Keratinocyte (primary cell): ENCODE data around the gene CD28. TPM values are rescaled to one million over a fixed set of nuclear protein-coding genes. Genes with fewer than 3 reads are reported as not detected.

Experiments used
- DNase-seq: peaks from one replicate; pipeline ENCODE4 v3.0.0-alpha.2; 2011; ENCODE audit warnings: low read depth, missing footprints, low spot score
- FAIRE-seq: peaks from 2 replicates; lab custom pipeline; 2011; peaks lifted over from hg19 to GRCh38; lab: Jason Lieb, UNC
- H2AFZ ChIP-seq: 2 replicates; pipeline ENCODE4 v1.6.0; 2012; ENCODE audit warnings: low read length, control low read depth, inconsistent platforms; ENCODE audit not compliant: control insufficient read depth
- H3K27ac ChIP-seq: 2 replicates; pipeline ENCODE4 v1.5.1; 2011; ENCODE audit warnings: low read length; ENCODE audit not compliant: control insufficient read depth, insufficient read depth
- H3K27me3 ChIP-seq: 3 replicates; pipeline ENCODE4 v1.6.0; 2011; ENCODE audit warnings: low read length; ENCODE audit not compliant: control insufficient read depth, insufficient read depth; ENCODE audit errors: extremely low read depth
- H3K36me3 ChIP-seq, 2 experiments: 2 replicates in 1 of 2; 3 replicates in 1 of 2; pipeline ENCODE4 v1.5.1; 2011; ENCODE audit warnings: low read length in 2 of 2, mild to moderate bottlenecking in 1 of 2; ENCODE audit not compliant: control insufficient read depth in 2 of 2, insufficient read depth in 2 of 2; ENCODE audit errors: extremely low read depth in 1 of 2
- H3K4me1 ChIP-seq: 3 replicates; pipeline ENCODE4 v1.5.1; 2011; ENCODE audit warnings: low read length; ENCODE audit not compliant: control insufficient read depth, insufficient read depth; ENCODE audit errors: extremely low read depth
- H3K4me2 ChIP-seq: 3 replicates; pipeline ENCODE4 v1.6.0; 2011; ENCODE audit warnings: low read depth, low read length; ENCODE audit not compliant: control insufficient read depth, insufficient read depth; ENCODE audit errors: extremely low read depth
- H3K4me3 ChIP-seq, 3 experiments: fragments of 200-600 bp in 1 of 3; sonication (generic) in 1 of 3; 2 replicates in 2 of 3; 3 replicates in 1 of 3; pipeline ENCODE4 v1.5.1; 2011 to 2016; ENCODE audit warnings: low read length in 3 of 3, mild to moderate bottlenecking in 3 of 3, control low read depth in 2 of 3, inconsistent platforms in 1 of 3, low read depth in 1 of 3, mixed read lengths in 1 of 3, mixed run types in 1 of 3, moderate library complexity in 1 of 3; ENCODE audit not compliant: control insufficient read depth in 2 of 3, insufficient read depth in 2 of 3; ENCODE audit errors: extremely low read depth in 1 of 3
- H3K79me2 ChIP-seq: 2 replicates; pipeline ENCODE4 v1.6.0; 2012; ENCODE audit warnings: low read length; ENCODE audit not compliant: control insufficient read depth, insufficient read depth
- H3K9ac ChIP-seq: 3 replicates; pipeline ENCODE4 v1.6.0; 2011; ENCODE audit warnings: low read length; ENCODE audit not compliant: control insufficient read depth, insufficient read depth; ENCODE audit errors: extremely low read depth
- H3K9me1 ChIP-seq: 3 replicates; pipeline ENCODE4 v1.6.0; 2011; ENCODE audit warnings: low read length; ENCODE audit not compliant: control insufficient read depth, insufficient read depth; ENCODE audit errors: extremely low read depth
- H3K9me3 ChIP-seq: 2 replicates; pipeline ENCODE4 v1.5.1; 2012; ENCODE audit warnings: low read depth, low read length; ENCODE audit not compliant: control insufficient read depth
- H4K20me1 ChIP-seq: 3 replicates; pipeline ENCODE4 v1.6.0; 2011; ENCODE audit warnings: low read length; ENCODE audit not compliant: control insufficient read depth, insufficient read depth; ENCODE audit errors: extremely low read depth
- EZH2 ChIP-seq: IDR thresholded peaks from one replicate; pipeline ENCODE4 v1.6.1; 2012; ENCODE audit warnings: inconsistent platforms, mild to moderate bottlenecking, low read length, moderate library complexity
- dilution Hi-C: fragments of 300-500 bp; cut with MboI; formaldehyde crosslinking; loops from one replicate; pipeline ENCODE4 v1.7.0; 2020; ENCODE audit warnings: low sequenced_read_pairs; ENCODE audit not compliant: extremely low pct_ligation_motif_present
- polyA plus RNA-seq, 5 experiments: library from polyadenylated mRNA; depleted of rRNA in 3 of 5; stranded (reverse) in 3 of 5; stranded (forward) in 1 of 5; unstranded in 1 of 5; fragments of >200 nt; gene quantifications; 1 replicate in 1 of 5; 2 replicates in 3 of 5; 3 replicates in 1 of 5; pipeline versions ENCODE4 v1.2.1 to v1.2.3, GENCODE V29; 2011 to 2012; ENCODE audit warnings: missing spikeins in 2 of 5, low read depth in 1 of 5, low replicate concordance in 1 of 5
- TF ChIP-seq, protein P1 (sequence below), 3 experiments: IDR thresholded peaks in 1 of 3; conservative IDR thresholded peaks in 1 of 3; optimal IDR thresholded peaks in 1 of 3; 2 replicates in 2 of 3; 3 replicates in 1 of 3; pipeline versions ENCODE3 to v1.5.1; 2011; ENCODE audit warnings: low read length in 3 of 3, mild to moderate bottlenecking in 3 of 3, moderate library complexity in 2 of 3, control low read depth in 1 of 3, inconsistent platforms in 1 of 3; ENCODE audit not compliant: insufficient read depth in 2 of 3; ENCODE audit errors: extremely low read depth in 1 of 3

CD28 gene
- polyA plus RNA-seq, 1 donor (not counting 4 experiments of a cell fraction or from before 2014, with no cell fraction given) = 0.01 TPM

GRCh38 chr2:203671876-203672275 lies 34.6 kb upstream of the CD28 start:
- no peaks in the 10 kb centered on the region for H3K79me2 ChIP-seq
- TF ChIP-seq EZH2 = no peak
- TF ChIP-seq, protein P1, sequence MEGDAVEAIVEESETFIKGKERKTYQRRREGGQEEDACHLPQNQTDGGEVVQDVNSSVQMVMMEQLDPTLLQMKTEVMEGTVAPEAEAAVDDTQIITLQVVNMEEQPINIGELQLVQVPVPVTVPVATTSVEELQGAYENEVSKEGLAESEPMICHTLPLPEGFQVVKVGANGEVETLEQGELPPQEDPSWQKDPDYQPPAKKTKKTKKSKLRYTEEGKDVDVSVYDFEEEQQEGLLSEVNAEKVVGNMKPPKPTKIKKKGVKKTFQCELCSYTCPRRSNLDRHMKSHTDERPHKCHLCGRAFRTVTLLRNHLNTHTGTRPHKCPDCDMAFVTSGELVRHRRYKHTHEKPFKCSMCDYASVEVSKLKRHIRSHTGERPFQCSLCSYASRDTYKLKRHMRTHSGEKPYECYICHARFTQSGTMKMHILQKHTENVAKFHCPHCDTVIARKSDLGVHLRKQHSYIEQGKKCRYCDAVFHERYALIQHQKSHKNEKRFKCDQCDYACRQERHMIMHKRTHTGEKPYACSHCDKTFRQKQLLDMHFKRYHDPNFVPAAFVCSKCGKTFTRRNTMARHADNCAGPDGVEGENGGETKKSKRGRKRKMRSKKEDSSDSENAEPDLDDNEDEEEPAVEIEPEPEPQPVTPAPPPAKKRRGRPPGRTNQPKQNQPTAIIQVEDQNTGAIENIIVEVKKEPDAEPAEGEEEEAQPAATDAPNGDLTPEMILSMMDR (optimal IDR thresholded peaks at IDR 0.05 in 1 of 3, IDR thresholded peaks at IDR 0.05 in 1 of 3, conservative IDR thresholded peaks at IDR 0.05 in 1 of 3; ENCODE audit: extremely low read depth in 1 of 3, insufficient read depth in 2 of 3, low read length in 3 of 3) = no peak
- DNase-seq (no peak), FAIRE-seq (no peak)
- no peaks in the 10 kb centered on the region for H4K20me1 ChIP-seq
- no peaks in the 10 kb centered on the region for H3K27me3 ChIP-seq
- no peaks in the 10 kb centered on the region for H3K36me3 ChIP-seq
- no peak overlapping the region for H3K27ac ChIP-seq
- dilution Hi-C loops = no loop called here
- H3K9me1 ChIP-seq = no peaks in the 10 kb centered on the region
- H3K9ac ChIP-seq = no peak overlapping the region
- H3K4me1 ChIP-seq = no peaks in the 10 kb centered on the region
- no peak overlapping the region for H3K4me3 ChIP-seq
- H3K9me3 ChIP-seq = no peaks in the 10 kb centered on the region
- no peak overlapping the region for H3K4me2 ChIP-seq
- no peak overlapping the region for H2AFZ ChIP-seq

- H3K27ac ChIP-seq = no peak overlapping the region
- no peak overlapping the region for H3K9ac ChIP-seq
- H3K79me2 ChIP-seq = no peaks in the 10 kb centered on the region
- H3K9me3 ChIP-seq = no peaks in the 10 kb centered on the region
- no peak for DNase-seq
- no peak overlapping the region for H2AFZ ChIP-seq
- no peaks in the 10 kb centered on the region for H3K4me1 ChIP-seq
- H3K4me3 ChIP-seq = no peak overlapping the region
- H4K20me1 ChIP-seq = no peaks in the 10 kb centered on the region
- H3K9me1 ChIP-seq = no peaks in the 10 kb centered on the region
- no peaks in the 10 kb centered on the region for H3K27me3 ChIP-seq
- no peaks in the 10 kb centered on the region for H3K36me3 ChIP-seq
- no peak for FAIRE-seq
- dilution Hi-C loops = no loop called here
- no peak for TF ChIP-seq EZH2
- TF ChIP-seq, protein P1 (optimal IDR thresholded peaks at IDR 0.05 in 1 of 3, IDR thresholded peaks at IDR 0.05 in 1 of 3, conservative IDR thresholded peaks at IDR 0.05 in 1 of 3; ENCODE audit: extremely low read depth in 1 of 3, insufficient read depth in 2 of 3, low read length in 3 of 3) = no peak
- H3K4me2 ChIP-seq = no peak overlapping the region
Measured at GRCh38 chr2:203672856-203673255, 33.6 kb upstream of the CD28 start.
